ENCODE measurements around the gene TBC1D22A. TPM values are rescaled to one million over a fixed set of nuclear protein-coding genes. Genes with fewer than 3 reads are reported as not detected.

The TBC1D22A gene
- total and polyA plus RNA-seq, 9 donors, result 12.5 to 25.6 (median 18.5) TPM

GRCh38 chr22:47030881-47031627, 268.6 kb downstream of the TBC1D22A start:
- TF ChIP-seq CTCF (IDR thresholded peaks at IDR 0.05), result no peak
- WGBS, 3 donors, result 76 to 84% (median 81%) methylated on average over 24 of the region's 24 CpGs
- Histone ChIP-seq H3K36me3 (no peaks in the 10 kb centered on the region), H3K9me3 (no peaks in the 10 kb centered on the region), H3K4me3 (no peak overlapping the region), H3K27ac (peak overlapping the region in 1 of 2 donors; percentile 30), H3K4me1 (ENCODE audit: insufficient read depth) (peaks cover 8% of the 10 kb centered on the region), H3K27me3 (no peaks in the 10 kb centered on the region)
- intact Hi-C loops (cut with DNase I), result no loop called here
- DNase-seq, result peak in 2 of 5 donors; percentile 14 to 54

GRCh38 chr22:47031628-47031915, 269.1 kb downstream of the TBC1D22A start:
- peak in 1 of 5 donors; percentile 33 for DNase-seq
- TF ChIP-seq CTCF (IDR thresholded peaks at IDR 0.05) (no peak), EP300 (IDR thresholded peaks at IDR 0.05) (no peak), POLR2A (IDR thresholded peaks at IDR 0.05) (no peak)
- no peak overlapping the region for H3K27ac ChIP-seq
- H3K9me3 ChIP-seq, result no peaks in the 10 kb centered on the region
- H3K4me1 ChIP-seq (ENCODE audit: insufficient read depth), result peaks cover 8% of the 10 kb centered on the region
- H3K4me3 ChIP-seq, result no peak overlapping the region
- WGBS, 3 donors, result 91 to 96% (median 94%) methylated on average over 7 of the region's 7 CpGs
- H3K27me3 ChIP-seq, result no peaks in the 10 kb centered on the region
- H3K36me3 ChIP-seq, result no peaks in the 10 kb centered on the region
- intact Hi-C loops (cut with DNase I), result no loop called here

- peak in 2 of 5 donors; percentile 12 to 35 for DNase-seq
- intact Hi-C loops (cut with DNase I), result no loop called here
- TF ChIP-seq EP300 (IDR thresholded peaks at IDR 0.05), result no peak
- no peak for TF ChIP-seq CTCF (IDR thresholded peaks at IDR 0.05)
- no peak for TF ChIP-seq POLR2A (IDR thresholded peaks at IDR 0.05)
- Histone ChIP-seq H3K9me3 (no peaks in the 10 kb centered on the region), H3K4me1 (ENCODE audit: insufficient read depth) (peaks cover 8% of the 10 kb centered on the region), H3K36me3 (no peaks in the 10 kb centered on the region), H3K27ac (no peak overlapping the region), H3K27me3 (no peaks in the 10 kb centered on the region), H3K4me3 (no peak overlapping the region)
- 89 to 95% (median 93%) methylated on average over 22 of the region's 22 CpGs for WGBS, 3 donors
These were observed 269.9 kb downstream of the TBC1D22A start for GRCh38 chr22:47032091-47032943.

GRCh38 chr22:47032956-47033647, 270.7 kb downstream of the TBC1D22A start:
- H3K27ac ChIP-seq, result no peak overlapping the region
- TF ChIP-seq EP300 (IDR thresholded peaks at IDR 0.05) (no peak), CTCF (IDR thresholded peaks at IDR 0.05) (no peak), POLR2A (IDR thresholded peaks at IDR 0.05) (no peak)

More at GRCh38 chr22:47032956-47033647, 270.7 kb downstream of the TBC1D22A start:
- H3K4me1 ChIP-seq (ENCODE audit: insufficient read depth), result peaks cover 8% of the 10 kb centered on the region
- no peaks in the 10 kb centered on the region for H3K27me3 ChIP-seq
- no peak overlapping the region for H3K4me3 ChIP-seq
- peak in 2 of 5 donors; percentile 9 to 11 for DNase-seq
- no peaks in the 10 kb centered on the region for H3K9me3 ChIP-seq
- 84 to 89% (median 88%) methylated on average over 15 of the region's 15 CpGs for WGBS, 3 donors
- no peaks in the 10 kb centered on the region for H3K36me3 ChIP-seq
- intact Hi-C loops (cut with DNase I), result no loop called here

Measured in ovary (tissue), 9 donors.